Osteoblast (primary cell): Measurements from ENCODE around the gene MPRIP. TPM values are rescaled to one million over a fixed set of nuclear protein-coding genes. Genes with fewer than 3 reads are reported as not detected.
A peak's percentile ranks its signal among the peaks of the same experiment; 100 is the strongest.

Source experiments
- DNase-seq: peaks from one replicate; pipeline ENCODE4 v3.0.0; 2011; ENCODE audit warnings: low spot score, mixed read lengths; ENCODE audit not compliant: insufficient read length; ENCODE audit errors: missing footprints
- H2AFZ ChIP-seq: 2 replicates; pipeline ENCODE4 v1.6.0; 2011; ENCODE audit warnings: mild to moderate bottlenecking, low read length
- H3K27ac ChIP-seq: 2 replicates; pipeline ENCODE4 v1.5.1; 2011; ENCODE audit warnings: mild to moderate bottlenecking, low read depth, low read length, moderate library complexity
- H3K27me3 ChIP-seq: 2 replicates; pipeline ENCODE4 v1.6.0; 2012; ENCODE audit warnings: mild to moderate bottlenecking, control low read depth, inconsistent platforms, low read length, moderate library complexity; ENCODE audit not compliant: insufficient read depth
- H3K36me3 ChIP-seq: 2 replicates; pipeline ENCODE4 v1.5.1; 2011; ENCODE audit warnings: mild to moderate bottlenecking, low read length, control low read depth, moderate library complexity; ENCODE audit not compliant: insufficient read depth
- H3K4me1 ChIP-seq: 2 replicates; pipeline ENCODE4 v1.5.1; 2011; ENCODE audit warnings: mild to moderate bottlenecking, low read length, control low read depth, moderate library complexity; ENCODE audit not compliant: insufficient read depth
- H3K4me2 ChIP-seq: 2 replicates; pipeline ENCODE4 v1.6.0; 2011; ENCODE audit warnings: mild to moderate bottlenecking, low read length; ENCODE audit not compliant: insufficient read depth
- H3K4me3 ChIP-seq: fragments of 200-600 bp; sonication (generic); 3 replicates; pipeline ENCODE4 v1.5.1; 2012; ENCODE audit warnings: mild to moderate bottlenecking, low read length, inconsistent platforms; ENCODE audit not compliant: insufficient read depth
- H3K79me2 ChIP-seq: 2 replicates; pipeline ENCODE4 v1.6.0; 2012; ENCODE audit warnings: mild to moderate bottlenecking, low read length, control low read depth, inconsistent platforms; ENCODE audit not compliant: insufficient read depth
- H3K9me3 ChIP-seq: 2 replicates; pipeline ENCODE4 v1.5.1; 2011; ENCODE audit warnings: low read depth, low read length, control low read depth
- H4K20me1 ChIP-seq: 2 replicates; pipeline ENCODE4 v1.6.0; 2012; ENCODE audit warnings: mild to moderate bottlenecking, low read length, control low read depth; ENCODE audit not compliant: insufficient read depth
- CTCF ChIP-seq: IDR thresholded peaks from 2 replicates; pipeline ENCODE4 v1.5.1; 2011; ENCODE audit warnings: mild to moderate bottlenecking, low read depth, low read length, moderate library complexity; ENCODE audit errors: extremely low read depth
- total RNA-seq: library from RNA; depleted of rRNA; stranded (reverse); fragments of >200 nt; gene quantifications from 2 replicates; pipeline ENCODE4 v1.2.3, GENCODE V29; 2012

The MPRIP gene
- total RNA-seq, 1 donor, result 149 TPM

- no peak for TF ChIP-seq CTCF
- H3K4me2 ChIP-seq, result no peak overlapping the region
- no peaks in the 10 kb centered on the region for H3K9me3 ChIP-seq
- H3K79me2 ChIP-seq, result peaks cover 14% of the 10 kb centered on the region
- H3K27ac ChIP-seq, result no peak overlapping the region
- peaks cover 93% of the 10 kb centered on the region for H3K36me3 ChIP-seq
- H3K4me3 ChIP-seq, result no peak overlapping the region
- DNase-seq, result peak; percentile 53
- H3K4me1 ChIP-seq, result no peaks in the 10 kb centered on the region
- peaks cover 51% of the 10 kb centered on the region for H4K20me1 ChIP-seq
- H2AFZ ChIP-seq, result no peak overlapping the region
- no peaks in the 10 kb centered on the region for H3K27me3 ChIP-seq
These were observed 128.9 kb downstream of the MPRIP start for GRCh38 chr17:17171186-17171585.

- Histone ChIP-seq H4K20me1 (peaks cover 40% of the 10 kb centered on the region), H3K27ac (no peak overlapping the region), H3K4me3 (no peak overlapping the region), H3K4me1 (no peaks in the 10 kb centered on the region), H3K4me2 (no peak overlapping the region), H3K27me3 (no peaks in the 10 kb centered on the region), H3K36me3 (peaks cover 93% of the 10 kb centered on the region), H3K9me3 (no peaks in the 10 kb centered on the region), H2AFZ (no peak overlapping the region), H3K79me2 (peaks cover 14% of the 10 kb centered on the region)
- peak; percentile 34 for DNase-seq
- TF ChIP-seq CTCF, result no peak
These were observed 130.0 kb downstream of the MPRIP start for GRCh38 chr17:17172001-17172939.

- H3K27me3 ChIP-seq, result no peaks in the 10 kb centered on the region
- no peak for TF ChIP-seq CTCF
- no peak overlapping the region for H3K4me3 ChIP-seq
- H3K4me1 ChIP-seq, result no peaks in the 10 kb centered on the region
- no peak overlapping the region for H3K4me2 ChIP-seq
- peaks cover 37% of the 10 kb centered on the region for H4K20me1 ChIP-seq
- peaks cover 93% of the 10 kb centered on the region for H3K36me3 ChIP-seq
- no peak overlapping the region for H3K27ac ChIP-seq
- H3K79me2 ChIP-seq, result peaks cover 14% of the 10 kb centered on the region
- H2AFZ ChIP-seq, result no peak overlapping the region
- H3K9me3 ChIP-seq, result no peaks in the 10 kb centered on the region
- peak; percentile 47 for DNase-seq
These were observed 130.7 kb downstream of the MPRIP start for GRCh38 chr17:17172990-17173389.

GRCh38 chr17:17173921-17174320 lies 131.7 kb downstream of the MPRIP start:
- peak; percentile 52 for DNase-seq
- H3K27me3 ChIP-seq, result no peaks in the 10 kb centered on the region
- peaks cover 30% of the 10 kb centered on the region for H4K20me1 ChIP-seq
- peaks cover 93% of the 10 kb centered on the region for H3K36me3 ChIP-seq
- no peak overlapping the region for H3K4me2 ChIP-seq
- peaks cover 10% of the 10 kb centered on the region for H3K79me2 ChIP-seq
- no peak overlapping the region for H2AFZ ChIP-seq
- H3K27ac ChIP-seq, result no peak overlapping the region
- no peaks in the 10 kb centered on the region for H3K4me1 ChIP-seq
- H3K4me3 ChIP-seq, result no peak overlapping the region
- no peaks in the 10 kb centered on the region for H3K9me3 ChIP-seq
- no peak for TF ChIP-seq CTCF
